A172 (cell line): ENCODE measurements around the gene AFF4. TPM values are rescaled to one million over a fixed set of nuclear protein-coding genes. Genes with fewer than 3 reads are reported as not detected.

ENCODE experiments used
- DNase-seq: peaks from one replicate; pipeline ENCODE4 v3.0.0-alpha.2; 2015; ENCODE audit warnings: low spot score
- total RNA-seq: library from RNA; depleted of rRNA; stranded (reverse); fragments of >200 nt; shearing (Covaris generic); gene quantifications from 2 replicates; pipeline ENCODE4 v1.2.3, GENCODE V29; 2014; rRNA removed

AFF4 gene
- total RNA-seq, 1 experiment from 2014 or later, result 40.1 TPM

GRCh38 chr5:132827943-132828673 lies 135.3 kb downstream of the AFF4 start:
- DNase-seq, result no peak

GRCh38 chr5:132826424-132827082 lies 136.9 kb downstream of the AFF4 start:
- no peak for DNase-seq

GRCh38 chr5:132825834-132826391 lies 137.5 kb downstream of the AFF4 start:
- no peak for DNase-seq

Other genes with a start within 250 kb of the AFF4 start
- gene KIF3A, start 226.1 kb downstream of the AFF4 start, total RNA-seq, result 10.6 and 16.4 TPM in 2 replicates
- not detected in 2 replicates for gene CCNI2, start 216.2 kb downstream of the AFF4 start, total RNA-seq
- gene SEPTIN8, start 186.4 kb downstream of the AFF4 start, total RNA-seq, result 48.1 and 55.4 TPM in 2 replicates
- gene SOWAHA, start 150.3 kb downstream of the AFF4 start, total RNA-seq, result not detected in 2 replicates
- 5.6 and 6.1 TPM in 2 replicates for gene SHROOM1, start 133.0 kb downstream of the AFF4 start, total RNA-seq
- 0.36 and 2.4 TPM in 2 replicates for gene GDF9, start 97.2 kb downstream of the AFF4 start, total RNA-seq
- 198 and 275 TPM in 2 replicates for gene UQCRQ, start 97.0 kb downstream of the AFF4 start, total RNA-seq
- 0.38 and 1.9 TPM in 2 replicates for gene LEAP2, start 90.0 kb downstream of the AFF4 start, total RNA-seq
- 35.3 and 43.4 TPM in 2 replicates for gene ZCCHC10, start 62.9 kb upstream of the AFF4 start, total RNA-seq
- gene HSPA4, start 88.4 kb upstream of the AFF4 start, total RNA-seq, result 227 and 236 TPM in 2 replicates